Measurements from ENCODE around the gene HARBI1.

Gene HARBI1

DNA sequence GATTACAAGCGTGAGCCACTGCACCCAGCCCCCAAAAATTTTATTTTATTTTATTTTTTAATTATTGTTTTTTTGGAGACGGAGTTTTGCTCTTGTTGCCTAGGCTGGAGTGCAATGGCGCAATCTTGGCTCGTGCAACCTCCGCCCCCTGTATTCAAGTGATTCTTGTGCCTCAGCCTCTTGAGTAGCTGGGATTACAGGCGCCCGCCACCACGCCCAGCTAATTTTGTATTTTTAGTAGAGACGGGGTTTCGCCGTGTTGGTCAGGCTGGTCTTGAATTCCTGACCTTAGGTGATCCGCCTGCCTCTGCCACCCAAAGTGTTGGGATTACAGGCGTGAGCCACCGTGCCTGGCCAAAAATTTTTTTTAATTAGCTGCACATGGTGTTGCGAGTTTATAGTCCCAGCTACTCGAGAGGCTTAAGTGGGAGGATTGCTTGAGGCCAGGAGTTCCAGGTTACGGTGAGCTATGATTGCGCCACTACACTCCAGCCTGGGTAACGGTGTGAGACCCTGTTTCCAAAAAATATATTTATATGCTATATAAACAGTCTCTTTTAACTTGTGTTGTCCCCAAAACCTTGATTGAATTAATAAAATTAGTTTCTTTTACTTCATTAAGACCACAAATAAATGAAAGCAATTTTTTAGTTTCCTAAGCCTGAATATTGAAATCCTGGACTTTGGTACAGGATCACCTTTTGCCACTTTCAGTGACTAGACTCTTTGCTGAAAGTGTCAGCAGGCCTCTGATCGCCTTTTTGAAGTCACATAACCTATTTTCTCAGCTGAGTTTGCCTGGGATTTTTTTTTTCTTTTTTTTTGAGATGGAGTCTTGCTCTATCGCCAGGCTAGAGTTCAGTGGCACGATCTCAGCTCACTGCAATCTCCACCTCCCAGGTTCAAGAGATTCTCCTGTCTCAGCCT lies 16.5 kb upstream of the HARBI1 start:
- DNase-seq (ENCODE audit: low spot score), result no peak

DNA sequence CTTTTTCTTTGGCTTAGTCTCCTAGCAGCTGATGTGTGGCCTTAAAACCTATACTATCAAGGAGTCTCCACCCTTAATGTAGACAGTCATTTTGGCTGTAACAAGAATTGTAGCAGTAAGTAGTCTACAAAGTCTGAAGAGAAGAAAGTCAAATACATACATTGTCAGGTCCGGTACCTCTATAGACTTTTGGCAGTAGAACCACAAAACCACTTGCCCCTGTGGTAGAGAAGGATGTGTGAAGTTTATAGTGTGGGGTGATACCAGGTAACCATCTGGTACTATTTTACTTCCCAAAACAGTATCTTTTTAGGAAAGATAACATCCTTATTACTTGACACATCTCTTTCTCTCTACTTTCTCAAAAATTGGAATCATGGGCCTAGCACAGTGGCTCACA lies 15.5 kb upstream of the HARBI1 start:
- DNase-seq (ENCODE audit: low spot score), result no peak

DNA sequence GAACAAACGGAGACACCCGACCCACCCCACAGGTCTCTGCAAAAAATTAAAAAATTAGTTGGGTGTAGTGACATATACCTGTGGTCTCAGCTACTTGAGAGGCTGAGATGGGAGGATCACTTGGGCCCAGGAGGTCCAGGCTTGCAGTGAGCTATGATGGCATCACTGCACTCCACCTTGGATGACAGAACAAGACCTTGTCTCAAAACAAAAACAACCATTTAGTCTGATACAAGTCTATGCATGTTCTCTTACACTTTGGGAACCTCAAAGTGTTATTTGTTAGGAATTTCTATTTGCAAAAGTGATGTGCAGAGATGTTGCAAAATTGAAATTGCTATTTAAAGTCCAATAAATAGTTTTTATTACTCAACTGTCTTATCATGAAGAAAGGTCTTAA lies 14.6 kb upstream of the HARBI1 start:
- DNase-seq (ENCODE audit: low spot score), result no peak

DNA sequence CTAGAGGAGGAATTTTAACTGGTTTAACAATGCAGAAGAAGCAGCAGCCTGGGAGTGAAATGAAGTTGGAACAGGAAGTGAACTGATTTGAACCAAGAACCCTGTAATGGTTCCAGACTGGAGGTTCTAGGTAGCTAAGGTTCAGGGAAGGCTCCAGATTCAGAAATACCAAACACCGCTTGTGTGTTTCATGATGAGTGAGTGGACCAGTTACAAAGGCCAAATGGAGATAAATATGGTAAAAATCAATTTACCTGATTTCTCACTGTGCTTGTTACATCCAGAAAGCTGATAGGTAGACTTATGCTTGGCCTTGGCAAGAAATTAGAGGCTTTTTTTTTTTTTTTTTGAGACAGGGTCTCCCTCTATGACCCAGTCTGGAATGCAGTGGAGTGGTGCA lies 13.2 kb upstream of the HARBI1 start:
- DNase-seq (ENCODE audit: low spot score), result no peak

DNA sequence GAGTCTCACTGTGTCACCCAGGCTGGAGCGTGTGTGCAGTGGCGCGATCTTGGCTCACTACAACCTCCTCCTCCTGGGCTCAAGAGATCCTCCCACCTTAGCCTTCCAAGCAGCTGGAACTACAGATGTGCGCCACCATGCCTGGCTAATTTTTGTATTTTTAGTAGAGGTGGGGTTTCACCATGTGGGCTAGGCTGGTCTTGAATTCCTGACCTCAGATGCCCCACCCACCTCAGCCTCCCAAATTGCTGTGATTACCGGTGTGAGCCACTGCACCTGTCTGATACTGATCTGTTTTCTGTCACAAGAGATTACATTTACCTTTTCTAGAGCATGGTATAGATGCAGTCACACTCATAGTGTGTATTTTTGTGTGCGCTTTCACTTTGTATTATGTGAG lies 11.9 kb upstream of the HARBI1 start:
- DNase-seq (ENCODE audit: low spot score), result no peak

DNA sequence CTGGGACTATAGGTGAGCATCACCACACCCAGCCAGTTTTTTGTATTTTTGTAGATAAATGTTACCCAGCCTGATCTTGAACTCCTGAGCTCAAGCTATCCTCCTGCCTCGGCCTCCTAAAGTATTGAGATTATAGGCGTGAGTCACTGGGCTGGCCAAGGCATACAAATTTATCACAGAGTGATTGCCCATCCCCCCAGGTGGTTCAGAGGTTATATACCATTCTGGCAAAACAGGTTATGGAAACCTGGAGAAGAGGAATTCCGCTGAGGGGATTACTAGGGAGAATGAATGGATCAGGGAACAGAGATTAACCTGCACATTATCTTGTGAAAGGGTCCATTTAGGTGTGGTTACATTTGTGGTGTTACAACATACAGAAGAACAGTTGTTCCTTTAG lies 8.4 kb upstream of the HARBI1 start:
- DNase-seq (ENCODE audit: low spot score), result no peak

DNA sequence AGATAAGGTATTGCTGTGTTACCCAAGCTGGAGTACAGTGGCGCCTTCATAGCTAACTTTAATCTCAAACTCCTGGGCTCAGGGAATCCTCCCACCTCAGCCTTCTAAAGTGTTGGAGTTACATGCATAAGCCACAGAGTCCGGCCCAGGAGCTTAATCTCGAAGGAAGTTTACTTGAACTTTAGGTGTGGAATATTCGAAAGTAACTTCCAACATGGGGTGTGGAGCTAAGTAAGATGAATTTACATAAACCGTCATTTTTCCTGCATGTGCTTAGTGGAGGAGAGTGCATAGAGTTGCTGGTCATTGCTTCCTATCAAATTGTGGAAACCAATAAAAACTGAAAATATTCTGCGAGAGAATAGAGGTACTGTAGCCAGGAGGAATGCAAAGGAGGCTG lies 1.8 kb upstream of the HARBI1 start:
- no peak for DNase-seq (ENCODE audit: low spot score)

DNA sequence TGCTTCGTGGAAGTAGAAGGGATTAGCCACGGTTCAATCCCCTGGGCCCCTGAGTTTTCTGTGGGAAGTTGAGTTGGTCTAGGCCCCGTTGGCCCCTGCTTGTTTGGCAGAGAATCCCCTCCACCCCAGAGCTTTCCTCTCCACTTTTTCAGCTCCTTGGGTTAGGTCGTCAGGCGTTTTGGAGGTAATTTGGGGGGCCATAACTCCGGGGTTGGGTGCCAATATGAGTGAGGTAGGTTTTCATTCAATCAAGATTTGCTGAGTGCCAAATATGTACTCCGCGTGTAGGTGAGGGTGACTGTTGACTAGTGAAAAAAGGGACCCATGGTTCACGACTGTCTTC lies 916 bp upstream of the HARBI1 start:
- DNase-seq (ENCODE audit: low spot score), result no peak

DNA sequence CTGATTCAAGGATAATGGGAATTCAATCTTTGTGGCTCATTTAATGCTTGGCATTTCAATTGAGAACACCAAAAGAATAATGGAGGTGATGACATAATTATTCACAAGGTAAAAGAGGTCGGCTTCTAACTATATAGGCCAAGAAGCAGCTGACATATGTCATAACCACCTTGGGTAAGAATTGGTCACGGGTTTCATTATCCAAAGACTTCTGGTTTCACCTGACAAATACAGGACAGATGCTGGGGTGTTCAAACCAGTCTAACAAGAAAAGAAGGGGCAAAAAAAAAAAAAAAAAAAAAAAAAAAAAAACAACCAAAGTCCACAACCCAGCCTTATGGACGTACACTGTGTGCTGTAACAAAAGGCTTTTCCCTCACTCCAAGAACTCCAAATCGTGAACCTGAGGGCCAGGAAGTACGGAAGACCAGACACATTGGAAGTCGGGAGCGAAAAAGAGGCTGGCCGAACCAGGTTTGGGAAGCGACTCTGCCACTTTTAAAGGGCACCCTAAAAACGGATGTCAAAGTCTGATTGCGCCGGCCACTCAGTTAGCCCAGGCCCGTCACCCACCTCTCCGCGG lies 385 bp downstream of the HARBI1 start:
- DNase-seq (ENCODE audit: low spot score), result peak; percentile 50

DNA sequence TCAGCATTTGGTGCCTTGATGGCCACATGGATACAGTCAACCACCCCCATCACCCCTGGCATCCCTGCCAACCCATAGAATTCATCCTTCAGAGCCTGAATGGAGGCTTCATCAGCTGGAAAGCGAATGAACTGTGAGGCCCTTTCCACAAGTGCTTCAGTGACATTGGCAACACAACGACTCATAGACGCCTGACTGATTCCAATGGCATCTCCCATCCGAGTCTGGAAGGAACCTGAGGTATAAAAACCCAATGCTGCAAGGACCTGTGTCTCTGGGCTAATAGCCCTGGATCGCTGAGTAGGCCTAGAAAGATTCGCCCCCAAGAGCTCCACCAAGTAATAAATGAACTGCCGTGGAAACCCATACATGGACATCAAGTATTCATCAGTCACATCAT lies 1.3 kb downstream of the HARBI1 start:
- DNase-seq (ENCODE audit: low spot score), result peak; percentile 67

DNA sequence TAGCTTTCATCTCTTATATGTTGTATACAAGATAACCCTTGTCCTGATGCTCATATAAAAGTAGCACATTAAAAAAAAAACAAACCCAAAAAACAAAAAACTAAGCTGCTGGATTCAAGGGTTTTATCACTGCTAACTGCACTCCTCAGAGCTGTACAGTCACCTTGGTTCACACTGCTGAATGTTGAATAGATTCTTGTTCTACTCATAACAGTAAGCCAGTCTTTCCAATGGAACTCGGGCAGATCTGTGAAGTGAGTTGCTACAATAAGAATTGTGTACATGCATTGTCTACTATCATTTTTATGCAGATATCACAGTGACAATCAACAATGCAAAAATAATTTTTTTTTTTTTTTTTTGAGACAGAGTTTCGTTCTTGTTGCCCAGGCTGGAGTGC lies 4.7 kb downstream of the HARBI1 start:
- no peak for DNase-seq (ENCODE audit: low spot score)

DNA sequence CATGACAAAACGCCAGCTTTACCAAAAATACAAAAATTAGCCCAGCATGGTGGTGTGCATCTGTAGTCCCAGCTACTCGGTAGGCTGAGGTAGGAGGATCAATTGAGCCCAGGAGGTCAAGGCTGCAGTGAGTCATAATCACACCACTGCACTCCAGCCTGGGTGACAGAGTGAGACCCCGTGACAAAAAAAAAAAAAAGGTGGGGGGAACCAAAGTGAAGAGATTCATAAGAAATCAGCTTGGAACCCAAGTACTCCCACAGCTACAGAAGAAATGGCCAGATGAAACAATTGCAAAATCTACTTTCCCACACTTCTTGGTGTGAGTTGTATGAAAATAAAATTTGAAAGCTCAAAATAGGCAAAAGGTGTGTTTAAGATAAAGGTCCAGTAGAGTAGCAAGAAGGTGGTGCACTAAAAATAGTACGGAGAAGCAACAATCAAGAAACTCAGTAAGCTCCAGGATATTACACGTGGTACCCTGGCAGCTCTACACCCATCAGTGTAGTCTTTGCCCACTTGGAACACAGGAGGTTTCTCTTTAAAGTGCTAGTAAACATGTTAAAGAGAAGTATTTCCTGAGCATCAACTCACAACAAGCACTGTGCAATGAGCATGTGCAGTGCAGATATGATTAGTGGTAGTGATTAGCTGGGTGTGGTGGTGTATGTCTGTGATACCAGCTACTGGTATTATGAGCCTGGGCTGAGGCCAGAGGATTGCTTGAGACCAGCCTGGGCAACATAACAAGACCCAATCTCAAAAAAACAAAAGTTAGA lies 5.3 kb downstream of the HARBI1 start:
- no peak for DNase-seq (ENCODE audit: low spot score)

DNA sequence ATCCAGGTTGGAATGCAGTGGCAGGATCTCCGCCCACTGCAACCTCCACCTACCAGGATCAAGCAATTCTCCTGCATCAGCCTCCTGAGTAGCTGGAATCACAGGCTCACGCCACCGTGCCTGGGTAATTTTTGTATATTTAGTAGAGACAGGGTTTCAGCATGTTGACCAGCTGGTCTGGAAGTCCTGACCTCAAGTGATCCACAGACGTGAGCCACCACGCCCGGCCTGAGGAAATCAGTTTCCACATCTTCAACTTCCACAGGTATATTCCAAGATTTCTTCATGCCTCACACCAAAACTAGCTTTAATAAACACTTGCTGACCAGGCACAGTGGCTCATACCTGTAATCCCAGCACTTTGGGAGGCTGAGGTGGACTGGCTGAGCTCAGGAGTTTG lies 7.6 kb downstream of the HARBI1 start:
- no peak for DNase-seq (ENCODE audit: low spot score)

DNA sequence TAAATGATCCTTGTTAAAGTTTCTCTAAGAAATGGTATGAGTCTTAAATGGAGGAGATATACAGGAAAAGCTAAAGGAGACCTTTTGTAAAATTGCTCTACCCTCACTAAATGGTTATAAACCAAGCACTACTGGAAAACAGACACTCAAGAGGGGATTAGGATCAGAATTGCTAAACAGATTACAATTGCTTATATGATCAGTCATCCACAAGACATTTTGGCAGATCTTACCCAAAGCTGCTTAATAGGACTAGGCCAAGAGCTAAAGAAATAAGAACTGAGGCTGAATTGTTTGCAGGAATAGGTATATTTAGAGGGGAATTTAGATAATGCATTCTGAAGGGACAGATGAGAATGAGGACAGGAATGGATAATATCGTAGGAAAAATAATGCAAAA lies 9.5 kb downstream of the HARBI1 start:
- no peak for DNase-seq (ENCODE audit: low spot score)

DNA sequence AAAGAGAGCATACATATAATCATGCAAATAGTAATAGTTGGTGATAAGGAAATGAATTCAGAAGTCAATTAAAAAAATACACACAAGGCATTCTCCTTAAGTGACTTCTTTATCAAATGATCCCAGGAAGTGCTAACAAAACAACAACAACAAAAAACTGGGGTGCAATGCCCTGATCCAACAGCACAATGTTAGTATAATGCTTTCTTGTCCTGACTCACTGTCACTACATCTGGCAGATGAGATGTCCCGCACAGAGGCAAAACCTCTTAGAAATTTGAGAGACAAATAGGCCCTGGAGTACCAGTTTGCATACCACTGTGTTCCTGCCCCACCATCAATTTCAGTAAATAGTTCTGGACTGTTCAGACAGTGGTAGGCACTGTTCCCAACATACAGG lies 12.2 kb downstream of the HARBI1 start:
- DNase-seq (ENCODE audit: low spot score), result no peak

DNA sequence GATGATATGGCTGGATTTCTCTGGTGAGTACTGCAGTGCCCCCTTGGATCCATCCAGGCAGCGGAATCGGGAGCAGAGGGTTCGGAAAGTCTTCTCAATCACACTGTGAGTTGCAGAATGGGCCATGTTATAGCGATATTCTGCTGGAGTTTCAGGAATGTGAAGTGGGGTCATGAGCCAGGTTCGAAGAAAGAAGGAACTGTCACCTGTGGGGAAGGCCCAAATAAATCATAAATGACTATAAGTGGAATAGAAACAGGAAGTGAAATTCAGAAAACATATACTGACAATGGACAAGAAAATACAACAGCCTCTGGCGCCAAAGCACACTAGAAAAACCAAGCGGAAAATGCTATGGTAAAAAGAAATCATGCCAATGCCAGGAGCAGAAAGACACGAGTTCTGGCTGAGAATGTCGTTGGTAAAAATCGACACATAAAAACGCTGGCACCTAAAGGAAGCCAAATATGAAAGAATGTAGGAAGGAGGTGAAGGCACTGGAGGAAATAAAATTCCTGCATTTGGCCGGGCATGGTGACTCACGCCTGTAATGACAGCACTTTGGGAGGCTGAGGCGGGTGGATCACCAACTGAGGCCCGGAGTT lies 13.2 kb downstream of the HARBI1 start:
- no peak for DNase-seq (ENCODE audit: low spot score)

DNA sequence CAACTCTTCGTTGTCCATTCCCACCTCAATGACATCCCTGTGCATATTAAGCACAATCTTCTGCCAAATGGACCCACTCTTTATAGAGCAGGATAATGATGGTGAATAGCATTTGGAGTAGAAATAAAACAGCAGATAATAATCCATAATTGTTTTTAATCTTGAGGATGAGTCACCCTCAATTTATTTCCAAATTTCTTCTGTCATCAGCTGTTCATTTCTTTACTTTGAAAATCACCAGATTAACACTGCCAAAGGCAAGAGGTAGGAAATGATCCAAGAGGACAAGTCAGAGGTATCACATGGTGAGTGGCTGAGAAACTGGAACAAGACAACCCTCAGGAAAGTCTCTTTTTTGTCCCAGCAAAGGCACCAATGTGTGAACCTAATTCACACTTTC lies 15.9 kb downstream of the HARBI1 start:
- DNase-seq (ENCODE audit: low spot score), result no peak

DNA sequence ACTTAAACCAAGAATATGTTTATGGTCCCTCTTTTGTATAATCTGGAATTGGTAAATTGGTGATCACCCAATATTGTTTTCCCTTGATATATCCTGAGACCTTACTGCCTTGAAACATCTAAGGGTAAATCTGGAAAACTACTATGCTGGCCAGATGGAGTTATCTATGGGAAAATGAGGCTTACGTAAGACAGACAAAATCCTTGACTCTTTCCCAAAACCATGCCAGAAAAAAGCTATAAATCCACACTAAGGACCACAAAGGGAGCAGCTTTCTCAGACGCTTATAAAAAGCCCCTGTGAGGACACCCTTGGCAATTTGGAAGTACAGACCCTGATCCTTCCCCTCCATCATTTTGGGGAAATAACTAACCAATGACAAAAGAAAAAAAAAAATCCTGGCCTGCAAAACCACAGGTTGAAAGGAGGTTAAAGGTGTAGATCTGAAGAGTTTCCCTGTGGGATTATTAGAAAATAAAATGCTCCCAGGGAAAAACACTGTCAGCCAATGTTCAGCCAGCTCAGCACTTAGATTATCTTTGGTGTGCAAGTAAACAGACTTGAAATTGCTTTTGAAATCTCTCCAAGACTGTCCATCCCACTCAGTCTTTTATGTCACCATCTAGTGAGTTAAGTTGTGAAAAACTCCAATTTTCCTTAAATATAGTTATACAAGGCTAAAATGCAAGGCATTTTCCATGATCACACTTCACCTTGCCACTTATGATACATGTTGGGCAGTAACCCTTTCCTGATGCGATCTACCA lies 16.6 kb downstream of the HARBI1 start:
- DNase-seq (ENCODE audit: low spot score), result no peak

DNA sequence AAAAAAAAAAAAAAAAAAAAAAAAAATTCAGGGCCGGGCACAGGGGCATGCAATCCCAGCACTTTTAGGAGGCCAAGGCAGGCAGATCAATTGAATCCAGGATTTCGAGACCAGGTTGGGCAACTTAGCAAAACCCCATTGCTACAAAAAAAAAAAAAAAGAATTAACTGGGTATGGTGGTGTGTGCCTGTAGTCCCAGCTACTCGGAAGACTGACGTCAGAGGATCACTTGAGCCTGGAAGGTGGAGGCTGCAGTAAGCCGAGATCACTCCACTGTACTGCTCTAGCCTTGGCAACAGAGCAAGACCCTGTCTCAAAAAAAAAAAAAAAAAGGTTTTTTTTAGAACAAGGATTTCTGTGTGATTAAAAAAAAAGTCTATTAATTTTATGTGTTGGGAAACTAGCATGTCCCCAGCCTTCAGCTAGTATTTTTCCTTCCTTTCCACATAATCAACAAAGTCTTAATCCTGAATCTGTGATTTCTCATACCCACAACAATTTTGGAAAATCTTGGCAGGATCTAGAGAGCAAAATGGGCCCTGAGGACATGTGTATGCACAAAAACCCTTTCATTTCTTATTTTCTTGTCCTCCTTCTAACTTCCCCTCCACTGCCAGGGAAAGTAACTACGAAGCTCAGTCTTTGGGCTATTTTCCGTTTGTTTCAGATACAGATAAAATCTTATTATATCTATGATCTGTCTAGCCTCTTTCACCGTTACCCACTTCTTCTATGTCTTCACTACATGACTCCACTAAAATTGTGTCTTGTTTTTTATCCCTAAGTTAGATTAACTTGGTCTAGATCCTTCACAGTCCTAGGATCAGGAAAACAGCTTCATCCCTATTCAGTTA lies 17.5 kb downstream of the HARBI1 start:
- DNase-seq (ENCODE audit: low spot score), result no peak

DNA sequence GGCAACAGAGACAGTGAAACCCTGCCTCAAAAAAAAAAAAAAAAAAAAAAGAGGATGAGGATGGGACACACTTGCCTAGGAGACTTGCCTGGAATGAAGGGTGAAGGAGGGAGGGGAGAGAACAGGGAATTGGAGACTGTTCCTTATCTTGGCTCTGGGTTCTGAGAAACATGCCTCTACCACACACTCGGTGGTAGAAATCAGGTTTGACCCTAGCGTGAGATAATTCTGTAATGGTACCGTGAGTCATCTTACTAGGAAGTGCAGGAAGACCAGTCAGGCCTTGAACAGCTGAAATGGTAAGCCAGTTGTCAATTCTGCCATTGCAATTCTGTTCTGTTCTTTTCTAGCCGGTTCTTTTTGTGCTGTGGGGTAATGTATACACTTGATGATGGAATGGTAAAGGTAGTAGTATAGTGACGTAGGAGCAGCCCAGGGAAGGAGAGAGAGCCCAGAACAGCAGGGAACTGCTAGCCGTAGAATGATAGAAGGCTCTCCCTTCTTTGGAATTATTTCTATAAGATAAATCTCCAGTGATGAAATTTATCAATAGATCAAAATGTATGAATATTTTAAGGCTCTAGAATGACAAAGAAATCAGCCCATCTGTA lies 19.3 kb downstream of the HARBI1 start:
- DNase-seq (ENCODE audit: low spot score), result no peak

DNA sequence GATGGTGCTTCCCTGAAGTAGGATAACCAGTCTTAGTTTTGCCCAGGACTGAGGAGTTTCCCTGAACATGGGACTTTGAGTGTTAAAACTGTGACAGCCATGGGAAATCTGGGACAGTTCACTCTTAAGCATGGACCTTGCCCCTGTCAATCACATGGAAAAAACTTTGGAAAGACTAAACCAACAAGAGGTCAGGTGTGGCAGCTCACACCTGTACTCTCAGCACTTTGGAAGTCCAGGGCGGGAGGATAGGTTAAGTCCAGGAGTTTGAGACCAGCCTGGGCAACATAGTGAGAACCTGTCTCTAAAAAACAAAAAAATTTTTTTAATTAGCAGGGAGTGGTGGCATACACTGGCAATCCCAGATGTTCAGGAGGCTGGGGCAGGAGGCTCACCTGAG lies 19.9 kb downstream of the HARBI1 start:
- DNase-seq (ENCODE audit: low spot score), result no peak

Data from kidney tubule cell (primary cell).